CD4-positive, alpha-beta memory T cell (primary cell): Measurements from ENCODE around the gene RGS1. TPM values are rescaled to one million over a fixed set of nuclear protein-coding genes. Genes with fewer than 3 reads are reported as not detected.

Experiments
- CTCF ChIA-PET: fragments of 350-600 bp; sonication (Branson Sonifier 250); formaldehyde crosslinking; loops from one replicate; lab custom pipeline; 2021; ENCODE audit warnings: inconsistent platforms; ENCODE audit not compliant: partially characterized antibody; lab: Charles Lee
- POLR2A ChIA-PET: fragments of 350-600 bp; sonication (Branson Sonifier 250); formaldehyde crosslinking; loops from one replicate; lab custom pipeline; 2021; ENCODE audit not compliant: partially characterized antibody; lab: Charles Lee
- DNase-seq, 5 donors: peaks; one replicate each; pipeline versions ENCODE4 v3.0.0 to v3.0.0-alpha.2; 2020 to 2022; ENCODE audit warnings: mixed read lengths in 1 of 5
- H3K27ac ChIP-seq: one replicate; pipeline ENCODE4 v1.7.0; 2013; ENCODE audit warnings: low read depth, low read length
- H3K27me3 ChIP-seq: 2 replicates; pipeline ENCODE4 v1.7.0; 2013; ENCODE audit warnings: mild to moderate bottlenecking, low read length, moderate library complexity; ENCODE audit not compliant: insufficient read depth
- H3K36me3 ChIP-seq: 2 replicates; pipeline ENCODE4 v1.7.0; 2013; ENCODE audit warnings: mild to moderate bottlenecking, low read length, moderate library complexity; ENCODE audit not compliant: insufficient read depth
- H3K4me1 ChIP-seq: 2 replicates; pipeline ENCODE4 v1.7.0; 2013; ENCODE audit warnings: mild to moderate bottlenecking, low read length, moderate library complexity; ENCODE audit not compliant: insufficient read depth
- H3K4me3 ChIP-seq, 2 donors: one replicate each; pipeline ENCODE4 v1.7.0; 2013; ENCODE audit warnings: low read length in 2 of 2, mild to moderate bottlenecking in 1 of 2
- H3K9me3 ChIP-seq, 2 donors: one replicate each; pipeline ENCODE4 v1.7.0; 2013; ENCODE audit warnings: low read length in 2 of 2, control low read depth in 1 of 2; ENCODE audit not compliant: control insufficient read depth in 1 of 2
- H3K27ac Mint-ChIP-seq, 7 donors: one replicate each; pipeline ENCODE4 v1.8.0; 2020 to 2021; ENCODE audit warnings: mixed read lengths in 7 of 7, mild to moderate bottlenecking in 6 of 7, inconsistent platforms in 3 of 7, moderate library complexity in 3 of 7
- H3K27me3 Mint-ChIP-seq, 2 donors: one replicate each; pipeline ENCODE4 v1.8.0; 2020 to 2021; ENCODE audit warnings: mixed read lengths in 2 of 2
- H3K36me3 Mint-ChIP-seq, 2 donors: one replicate each; pipeline ENCODE4 v1.8.0; 2020 to 2021; ENCODE audit warnings: mixed read lengths in 2 of 2, inconsistent platforms in 1 of 2, mild to moderate bottlenecking in 1 of 2
- H3K4me1 Mint-ChIP-seq, 4 donors: one replicate each; pipeline ENCODE4 v1.8.0; 2020 to 2021; ENCODE audit warnings: mixed read lengths in 4 of 4, mild to moderate bottlenecking in 1 of 4
- H3K4me3 Mint-ChIP-seq, 8 donors: one replicate each; pipeline ENCODE4 v1.8.0; 2020 to 2021; ENCODE audit warnings: mixed read lengths in 8 of 8, mild to moderate bottlenecking in 7 of 8, moderate library complexity in 6 of 8, inconsistent platforms in 3 of 8
- H3K9me3 Mint-ChIP-seq, 8 donors: one replicate each; pipeline ENCODE4 v1.8.0; 2020 to 2021; ENCODE audit warnings: mixed read lengths in 8 of 8, mild to moderate bottlenecking in 5 of 8, inconsistent platforms in 3 of 8, moderate library complexity in 1 of 8
- intact Hi-C: fragments of 100-400 bp; cut with micrococcal nuclease; formaldehyde crosslinking; loops from one replicate; pipeline ENCODE4 v1.15.1; 2023
- polyA plus RNA-seq, 2 donors: library from polyadenylated mRNA; unstranded; fragments of 300-500 nt; fragmentation: Illumina TruSeq; gene quantifications; one replicate each; pipeline ENCODE4 v1.2.3, GENCODE V29; 2021
- total RNA-seq, 2 experiments: library from RNA; stranded (reverse); gene quantifications; one replicate each; pipeline ENCODE4 v1.2.3, GENCODE V29; 2021

Gene RGS1
- total and polyA plus RNA-seq, 4 experiments from 2014 or later = 9.9 to 120 (median 14.8) TPM

DNA sequence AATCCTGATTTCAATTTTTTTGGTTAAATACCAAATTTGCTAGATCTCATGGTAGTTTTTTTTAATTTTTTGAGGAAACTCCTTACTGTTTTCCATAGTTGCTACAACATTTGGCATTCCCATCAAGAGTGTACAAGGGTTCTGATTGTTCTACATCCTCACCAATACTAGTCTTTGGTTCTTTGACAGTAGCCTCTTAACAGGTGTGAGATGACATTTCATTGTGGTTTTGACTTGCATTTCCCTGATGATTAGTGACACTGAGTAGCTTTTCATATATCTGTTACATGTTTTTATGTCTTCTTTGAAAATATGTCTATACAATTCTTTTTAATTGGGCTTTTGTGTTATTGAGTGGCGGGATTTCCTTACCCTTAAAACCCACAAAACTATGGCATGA lies 39.5 kb downstream of the RGS1 start:
- no peaks in the 10 kb centered on the region for H3K9me3 ChIP-seq
- no peak overlapping the region for H3K27ac ChIP-seq
- no peaks in the 10 kb centered on the region for H3K4me1 ChIP-seq
- intact Hi-C loops = no loop called here
- Mint-ChIP-seq H3K27me3 (no peaks in the 10 kb centered on the region), H3K4me1 (no peaks in the 10 kb centered on the region), H3K27ac (no peak overlapping the region), H3K9me3 (no peaks in the 10 kb centered on the region), H3K36me3 (no peaks in the 10 kb centered on the region), H3K4me3 (no peak overlapping the region)
- no peaks in the 10 kb centered on the region for H3K36me3 ChIP-seq
- no peak overlapping the region for H3K4me3 ChIP-seq
- DNase-seq = no peak
- H3K27me3 ChIP-seq = no peaks in the 10 kb centered on the region
- ChIA-PET POLR2A (no interaction called here), CTCF (interaction anchor here (7.4 kb wide), 1 partner anchor 140 kb away, joined by 155 read pairs; no protein-coding TSS in a partner anchor)

DNA sequence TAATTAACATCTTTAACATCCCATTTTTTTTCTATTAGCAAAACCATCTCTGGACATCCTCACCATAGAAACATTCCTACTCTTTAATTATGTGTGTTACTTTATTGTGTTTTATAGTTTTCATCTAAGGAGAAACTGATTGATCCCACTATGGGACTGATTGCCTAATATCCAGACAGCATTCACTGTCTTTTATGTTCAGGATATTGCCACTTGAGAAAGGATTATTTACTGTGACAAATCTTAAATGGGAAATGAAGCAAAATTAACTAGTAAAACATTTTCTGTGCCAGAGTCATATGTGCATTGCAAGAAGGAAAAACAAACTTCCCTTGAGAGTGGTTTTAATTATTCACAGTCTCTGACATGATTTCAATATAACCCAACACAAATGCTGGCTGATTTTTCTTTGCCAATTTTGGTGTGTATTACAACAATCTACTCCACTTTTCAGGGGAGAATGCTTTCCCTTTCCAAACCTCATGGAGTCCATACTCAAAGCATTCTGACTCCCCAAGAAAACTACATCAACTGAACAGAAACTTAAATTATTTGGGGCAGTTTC lies 44.6 kb downstream of the RGS1 start:
- CTCF ChIA-PET = no interaction called here
- no peaks in the 10 kb centered on the region for H3K27me3 ChIP-seq

DNA sequence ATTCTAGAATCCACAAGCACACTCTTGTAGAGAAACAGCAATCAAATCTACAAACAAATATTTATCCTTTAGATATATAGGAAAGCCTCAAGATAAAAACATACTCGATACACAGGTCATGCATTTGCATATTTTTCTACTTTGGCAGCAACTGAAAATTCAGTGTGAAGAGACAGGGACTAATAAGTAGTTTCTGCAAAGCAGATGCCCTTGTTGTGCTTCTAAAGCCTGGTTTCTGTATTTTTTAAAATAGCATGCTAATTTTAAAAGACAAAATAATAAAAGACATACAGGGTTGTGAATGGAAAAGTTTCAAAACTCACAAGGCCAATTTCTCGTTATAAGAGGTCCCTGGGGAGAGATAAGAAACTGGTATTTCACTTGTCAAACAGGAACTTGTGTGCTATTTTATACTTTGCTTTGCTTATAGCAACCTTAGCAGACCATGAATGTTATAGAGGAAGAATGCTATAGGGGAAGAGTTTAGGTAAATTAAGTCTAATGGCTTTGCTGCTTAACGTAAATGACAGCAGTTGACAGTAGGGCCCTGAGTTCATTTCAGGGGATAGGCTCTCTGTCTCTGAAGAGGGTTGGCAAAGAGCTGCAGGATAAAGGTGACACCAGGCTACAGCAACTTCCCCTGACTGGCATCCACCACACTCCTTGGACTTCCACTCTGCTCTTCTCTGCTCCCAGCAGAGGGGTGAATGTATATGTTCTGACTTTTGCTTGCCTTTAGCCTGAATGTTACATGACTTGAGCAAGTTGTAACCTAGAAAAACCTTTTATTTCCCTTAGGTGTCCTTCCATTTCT lies 51.0 kb downstream of the RGS1 start:
- no peaks in the 10 kb centered on the region for H3K4me1 Mint-ChIP-seq
- POLR2A ChIA-PET = no interaction called here
- Histone ChIP-seq H3K27ac (no peak overlapping the region), H3K27me3 (no peaks in the 10 kb centered on the region), H3K4me1 (no peaks in the 10 kb centered on the region), H3K9me3 (no peaks in the 10 kb centered on the region), H3K4me3 (no peak overlapping the region), H3K36me3 (no peaks in the 10 kb centered on the region)
- H3K36me3 Mint-ChIP-seq = no peaks in the 10 kb centered on the region
- H3K27ac Mint-ChIP-seq = no peak overlapping the region
- no peak for DNase-seq
- peaks cover 0 to 3% (median 0%) of the 10 kb centered on the region in 8 donors for H3K9me3 Mint-ChIP-seq
- H3K4me3 Mint-ChIP-seq = no peak overlapping the region
- intact Hi-C loops = no loop called here
- H3K27me3 Mint-ChIP-seq = peaks cover 7 to 17% of the 10 kb centered on the region in 2 donors
- CTCF ChIA-PET = no interaction called here

More for the DNA sequence above, 44.6 kb downstream of the RGS1 start:
- H3K9me3 Mint-ChIP-seq = peaks cover 0 to 5% (median 0%) of the 10 kb centered on the region in 8 donors
- Histone ChIP-seq H3K4me3 (no peak overlapping the region), H3K36me3 (no peaks in the 10 kb centered on the region), H3K9me3 (no peaks in the 10 kb centered on the region), H3K4me1 (no peaks in the 10 kb centered on the region), H3K27ac (no peak overlapping the region)
- no peak overlapping the region for H3K4me3 Mint-ChIP-seq
- DNase-seq = no peak
- intact Hi-C loops = no loop called here
- H3K4me1 Mint-ChIP-seq = no peaks in the 10 kb centered on the region
- no peak overlapping the region for H3K27ac Mint-ChIP-seq
- no peaks in the 10 kb centered on the region for H3K36me3 Mint-ChIP-seq
- H3K27me3 Mint-ChIP-seq = peaks cover 5 to 16% of the 10 kb centered on the region in 2 donors
- POLR2A ChIA-PET = no interaction called here

DNA sequence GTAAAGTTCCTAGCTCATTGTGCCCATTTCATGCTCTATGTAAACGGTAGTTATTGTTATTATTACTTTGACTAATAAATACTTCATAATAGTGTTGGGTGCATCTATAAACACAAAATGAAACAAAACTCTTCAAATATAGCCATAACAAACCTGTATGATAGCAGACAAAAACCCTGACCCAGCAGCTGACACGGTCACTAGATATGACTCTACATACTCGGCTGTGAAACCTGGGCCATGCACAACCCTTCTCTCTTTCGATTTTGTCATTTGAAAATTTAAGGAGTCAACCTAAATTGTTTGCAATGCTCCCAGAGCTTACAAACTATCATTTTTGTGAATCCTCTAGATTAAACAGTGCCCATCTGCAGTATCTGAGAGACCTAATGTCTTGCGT lies 52.3 kb downstream of the RGS1 start:
- no peak overlapping the region for H3K27ac ChIP-seq
- no peaks in the 10 kb centered on the region for H3K4me1 ChIP-seq
- no peaks in the 10 kb centered on the region for H3K36me3 Mint-ChIP-seq
- peaks cover 7 to 9% of the 10 kb centered on the region in 2 donors for H3K27me3 Mint-ChIP-seq
- no peak overlapping the region for H3K4me3 ChIP-seq
- H3K4me1 Mint-ChIP-seq = no peaks in the 10 kb centered on the region
- H3K27ac Mint-ChIP-seq = no peak overlapping the region
- no peak overlapping the region for H3K4me3 Mint-ChIP-seq
- CTCF ChIA-PET = interaction anchor here (1.1 to 1.3 kb wide), 2 partner anchors 17 to 153 kb away, joined by 3 to 6 read pairs; no protein-coding TSS in a partner anchor
- no peak for DNase-seq
- no peaks in the 10 kb centered on the region for H3K36me3 ChIP-seq
- intact Hi-C loops = no loop called here
- H3K9me3 ChIP-seq = no peaks in the 10 kb centered on the region
- no peaks in the 10 kb centered on the region for H3K27me3 ChIP-seq
- POLR2A ChIA-PET = no interaction called here
- peaks cover 0 to 3% (median 0%) of the 10 kb centered on the region in 8 donors for H3K9me3 Mint-ChIP-seq

DNA sequence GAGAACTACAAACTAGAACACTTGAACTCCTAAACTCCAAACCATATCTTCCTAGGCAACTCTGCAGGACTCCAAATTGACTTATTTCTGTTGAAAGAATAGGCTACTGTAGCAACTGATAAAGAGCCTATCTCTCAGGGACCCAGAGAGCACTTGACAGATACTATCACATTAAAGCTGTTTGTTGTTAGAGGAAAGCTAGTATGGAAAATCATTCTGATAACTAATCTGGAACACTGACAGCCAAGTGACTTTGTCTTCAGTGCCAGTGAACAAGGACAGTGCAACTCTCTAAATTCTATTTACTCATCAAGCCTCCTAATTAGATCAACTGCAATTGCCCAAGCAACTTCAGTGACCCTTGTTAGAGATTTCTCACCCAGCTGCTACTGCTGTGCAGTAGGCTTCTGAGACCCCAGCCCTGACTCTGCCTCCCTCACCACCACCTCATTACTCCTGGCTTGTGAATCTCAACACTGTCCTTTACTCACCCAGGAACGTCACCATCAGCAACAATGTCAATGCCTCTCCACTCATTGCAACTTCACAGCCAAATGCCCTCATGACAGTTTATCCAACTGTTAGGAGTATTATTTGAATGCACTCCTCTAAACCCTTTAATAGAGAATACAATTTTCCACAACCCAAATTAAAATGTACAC lies 53.0 kb downstream of the RGS1 start:
- Histone ChIP-seq H3K27me3 (no peaks in the 10 kb centered on the region), H3K4me1 (no peaks in the 10 kb centered on the region), H3K9me3 (no peaks in the 10 kb centered on the region), H3K4me3 (no peak overlapping the region), H3K36me3 (no peaks in the 10 kb centered on the region), H3K27ac (no peak overlapping the region)
- intact Hi-C loops = no loop called here
- Mint-ChIP-seq H3K4me3 (no peak overlapping the region), H3K4me1 (no peaks in the 10 kb centered on the region), H3K27me3 (peaks cover 7 to 9% of the 10 kb centered on the region in 2 donors), H3K36me3 (no peaks in the 10 kb centered on the region), H3K27ac (no peak overlapping the region), H3K9me3 (peaks cover 0 to 3% (median 0%) of the 10 kb centered on the region in 8 donors)
- no peak for DNase-seq
- CTCF ChIA-PET = interaction anchor here (1.1 to 1.3 kb wide), 3 partner anchors 13 to 153 kb away, joined by 3 to 6 read pairs (median 3); no protein-coding TSS in a partner anchor
- POLR2A ChIA-PET = no interaction called here

DNA sequence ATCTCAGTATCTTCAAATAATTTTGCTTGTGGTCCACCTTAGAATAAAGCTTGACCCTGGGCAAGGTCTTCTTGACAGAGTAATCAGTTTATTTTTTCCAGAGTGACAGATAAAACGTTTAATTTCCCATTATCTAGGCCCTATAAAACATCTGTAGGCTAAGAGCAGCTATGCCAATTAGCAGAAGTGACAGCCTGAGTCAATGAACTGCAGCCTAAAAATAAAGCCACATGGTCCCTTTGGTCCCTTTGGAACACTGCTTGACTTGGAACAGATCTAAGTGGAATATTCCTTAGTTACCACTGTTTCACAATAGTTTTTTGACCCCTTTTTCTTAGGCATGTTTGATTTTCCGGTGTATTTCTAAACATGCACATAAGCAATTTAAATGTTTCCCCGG lies 54.0 kb downstream of the RGS1 start:
- POLR2A ChIA-PET = no interaction called here
- Mint-ChIP-seq H3K36me3 (no peaks in the 10 kb centered on the region), H3K4me1 (no peaks in the 10 kb centered on the region), H3K27ac (no peak overlapping the region), H3K4me3 (no peak overlapping the region), H3K27me3 (peaks cover 1 to 5% of the 10 kb centered on the region in 2 donors), H3K9me3 (no peaks in the 10 kb centered on the region)
- Histone ChIP-seq H3K27ac (no peak overlapping the region), H3K4me1 (no peaks in the 10 kb centered on the region), H3K4me3 (no peak overlapping the region), H3K36me3 (no peaks in the 10 kb centered on the region), H3K9me3 (no peaks in the 10 kb centered on the region), H3K27me3 (no peaks in the 10 kb centered on the region)
- no peak for DNase-seq
- CTCF ChIA-PET = interaction anchor here (1.1 kb wide), 1 partner anchor 12 kb away, joined by 3 read pairs; no protein-coding TSS in a partner anchor
- intact Hi-C loops = no loop called here
